NCI-H2196 treated with DMSO at 0.1 percent for 48 hours (cell line): Measurements from ENCODE around the gene POLR2B.
"Not testable (repeated sequence)": the region's sequence is repeated elsewhere in the genome, so short reads cannot be mapped to it uniquely, and the experiment has no call there.

Experiments used
- DNase-seq: peaks from one replicate; lab custom pipeline; 2025; ENCODE audit not compliant: unreplicated experiment; lab: John Stamatoyannopoulos, UW

Gene POLR2B

DNA sequence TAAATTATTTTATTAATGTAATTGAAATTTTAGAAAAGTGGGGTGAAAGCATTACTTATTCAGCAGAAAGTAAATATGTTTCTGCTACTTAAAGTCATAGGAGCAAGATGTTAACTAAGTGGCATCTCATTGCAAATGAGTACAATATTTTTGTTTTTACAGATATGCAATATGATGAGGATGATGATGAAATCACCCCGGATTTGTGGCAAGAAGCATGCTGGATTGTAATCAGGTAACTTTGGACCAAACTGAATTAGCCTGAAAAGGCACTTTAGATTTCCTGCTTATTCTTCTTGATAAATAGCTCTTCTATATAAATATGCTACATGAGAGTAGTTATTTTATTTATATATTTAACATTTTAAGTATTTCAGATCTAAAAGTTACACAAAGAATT is 7.5 kb downstream of the POLR2B start:
- DNase-seq = no peak

DNA sequence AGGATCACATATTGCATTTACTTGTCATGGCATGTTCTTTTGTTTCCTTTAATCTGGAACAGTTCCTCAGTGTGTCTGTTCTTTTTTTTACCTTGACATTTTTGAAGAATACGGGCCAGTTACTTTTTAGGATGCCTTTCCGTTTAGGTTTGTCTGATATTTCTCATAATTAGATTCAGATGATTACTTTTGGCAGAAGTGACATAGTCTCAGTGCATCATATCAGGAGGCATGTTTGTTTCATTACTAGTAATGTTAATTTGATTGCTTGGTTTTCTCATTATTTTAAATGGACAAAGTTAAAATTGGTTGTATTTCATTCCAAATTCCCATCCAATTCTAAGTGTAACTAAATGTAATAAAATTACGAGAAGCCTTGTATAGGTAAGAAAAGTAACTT is 8.3 kb downstream of the POLR2B start:
- no peak for DNase-seq

DNA sequence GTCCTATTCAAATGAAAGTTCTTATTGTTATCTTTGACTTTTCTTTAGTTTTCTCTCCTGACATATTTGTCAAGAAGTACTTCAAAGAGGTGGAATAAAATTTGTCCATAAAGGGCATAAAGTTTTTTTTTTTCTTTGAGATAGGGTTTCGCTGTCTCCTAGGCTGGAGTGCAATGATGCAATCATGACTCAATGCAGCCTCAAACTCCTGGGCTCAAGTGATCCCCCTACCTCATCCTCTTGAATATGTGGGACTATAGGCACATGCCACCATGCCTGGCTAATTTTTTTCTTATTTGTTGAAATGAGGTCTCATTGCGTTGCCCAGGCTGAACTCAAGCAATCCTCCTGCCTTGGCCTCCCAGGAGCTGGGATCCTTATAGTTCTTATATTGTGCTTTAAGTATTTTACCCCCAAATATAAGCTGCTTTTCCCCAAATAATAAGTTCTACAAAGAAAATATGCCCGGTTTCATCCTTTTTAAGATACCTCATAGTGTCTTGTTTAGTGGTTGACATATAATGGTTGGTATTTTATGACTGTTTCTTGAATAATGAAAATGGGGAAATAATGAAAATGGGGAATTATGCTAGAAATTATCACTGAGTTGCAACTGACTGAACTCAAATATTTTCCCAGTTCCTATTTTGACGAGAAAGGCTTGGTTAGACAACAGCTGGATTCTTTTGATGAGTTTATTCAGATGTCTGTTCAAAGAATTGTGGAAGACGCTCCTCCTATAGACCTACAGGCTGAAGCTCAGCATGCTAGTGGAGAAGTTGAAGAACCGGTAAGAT is 11.6 kb downstream of the POLR2B start:
- DNase-seq = no peak

DNA sequence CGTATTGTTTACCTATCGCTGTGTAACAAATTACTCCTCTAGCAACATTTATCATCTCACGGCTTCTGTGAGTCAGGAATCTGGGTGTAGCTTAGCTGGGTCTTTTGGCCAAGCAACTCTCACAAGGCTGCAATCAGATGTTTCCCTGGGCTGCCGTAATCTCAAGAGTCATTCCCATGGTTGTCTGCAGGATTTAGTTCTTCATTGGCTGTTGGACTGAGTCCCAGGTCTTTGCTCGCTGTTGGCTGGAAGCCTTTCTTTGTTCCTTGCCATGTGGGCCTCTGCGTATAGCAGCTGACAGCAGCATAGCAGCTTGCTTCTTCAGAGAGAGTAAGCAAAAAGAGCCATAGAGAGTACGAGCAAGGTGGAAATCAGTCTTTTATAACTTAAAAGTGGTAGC is 16.8 kb downstream of the POLR2B start:
- DNase-seq = peak; percentile 27

DNA sequence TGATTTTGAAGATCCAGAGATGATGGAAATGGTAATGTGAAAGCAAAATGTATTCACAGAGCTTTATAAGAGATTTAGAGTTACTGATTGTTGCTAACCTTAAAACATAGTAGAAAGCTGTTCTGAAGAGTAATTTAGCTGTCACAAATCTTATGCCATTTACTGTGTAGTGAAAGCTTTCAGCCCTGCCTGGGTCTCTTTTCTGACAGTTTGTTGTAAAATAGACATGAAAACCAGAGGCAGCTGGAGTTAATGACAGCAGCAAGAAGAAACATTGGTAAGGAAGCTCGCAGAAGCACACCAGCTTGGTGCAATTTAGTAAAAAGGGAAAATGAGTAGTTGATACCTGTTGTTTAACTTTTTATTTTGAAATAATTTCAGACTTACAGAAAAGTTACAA is 21.1 kb downstream of the POLR2B start:
- no peak for DNase-seq

DNA sequence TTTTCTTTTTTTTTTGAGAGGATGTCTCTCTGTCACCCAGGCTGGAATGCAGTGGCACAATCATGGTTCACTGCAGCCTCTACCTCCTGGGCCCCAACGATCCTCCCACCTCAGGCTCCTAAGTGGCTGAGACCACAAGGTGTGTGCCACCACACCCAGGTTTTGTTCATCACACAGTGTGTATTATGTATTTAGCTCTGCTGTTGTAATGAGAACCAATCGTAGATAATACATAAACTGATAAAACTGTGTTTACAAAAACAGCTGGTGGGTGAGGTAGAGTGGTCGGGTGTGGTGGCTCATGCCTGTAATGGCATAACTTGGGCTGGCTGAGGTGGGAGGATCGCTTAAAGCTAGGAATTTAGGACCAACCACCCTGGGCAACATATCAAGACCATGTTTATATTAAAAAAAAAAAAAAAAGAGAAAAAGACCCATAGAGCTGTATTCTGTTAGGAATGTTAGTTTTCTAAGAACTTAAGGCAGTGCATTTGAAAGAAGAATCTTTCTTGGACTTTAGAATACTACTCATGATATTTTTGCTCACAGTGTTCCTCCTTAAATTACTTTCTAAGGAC is 34.9 kb downstream of the POLR2B start:
- DNase-seq = no peak

DNA sequence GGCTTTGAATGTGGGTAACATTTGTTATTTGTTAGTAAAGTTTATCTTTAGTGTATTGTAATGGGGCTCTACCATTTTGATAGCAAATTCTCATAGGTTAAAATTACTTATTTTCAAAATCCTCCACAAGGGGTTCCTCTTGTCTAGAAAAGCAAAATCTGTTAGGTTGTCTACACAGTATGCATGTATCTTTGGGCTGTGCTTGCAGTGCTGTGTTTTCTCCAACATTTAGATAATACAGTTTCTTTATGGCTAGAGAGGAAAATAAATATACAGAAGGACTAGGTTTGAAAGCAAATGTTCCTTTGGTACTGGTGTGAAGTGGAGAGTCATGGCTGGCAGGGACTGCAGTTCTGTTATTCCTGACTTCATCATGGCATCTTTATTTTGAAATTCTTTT is 40.3 kb downstream of the POLR2B start:
- DNase-seq = no peak

DNA sequence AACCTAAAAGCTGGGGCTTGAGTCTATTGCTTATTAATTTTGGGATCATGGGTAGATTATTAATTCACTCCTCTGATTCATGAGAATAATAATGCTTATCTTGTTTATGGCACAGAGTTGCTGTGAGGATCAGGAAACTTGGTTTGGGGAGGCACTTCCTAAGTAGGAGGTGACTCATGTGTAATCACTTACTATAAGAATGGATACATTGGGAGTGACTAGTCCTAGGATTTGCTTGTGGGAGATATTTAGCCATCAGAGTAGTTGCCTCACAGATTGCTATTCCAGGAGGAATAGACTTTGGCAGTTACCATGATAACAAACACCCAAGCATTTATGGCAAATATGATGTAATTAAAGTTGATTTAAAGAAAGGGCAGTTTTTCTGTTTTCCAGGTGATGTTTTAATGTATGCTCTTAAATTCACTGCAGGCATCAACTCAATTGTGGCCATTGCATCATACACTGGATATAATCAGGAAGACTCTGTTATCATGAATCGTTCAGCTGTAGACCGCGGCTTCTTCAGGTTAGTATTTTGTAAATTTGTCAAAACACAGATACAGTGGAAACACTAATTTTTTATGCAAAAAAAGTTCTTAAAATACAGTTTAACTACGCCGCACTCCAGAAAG is 41.9 kb downstream of the POLR2B start:
- no peak for DNase-seq

DNA sequence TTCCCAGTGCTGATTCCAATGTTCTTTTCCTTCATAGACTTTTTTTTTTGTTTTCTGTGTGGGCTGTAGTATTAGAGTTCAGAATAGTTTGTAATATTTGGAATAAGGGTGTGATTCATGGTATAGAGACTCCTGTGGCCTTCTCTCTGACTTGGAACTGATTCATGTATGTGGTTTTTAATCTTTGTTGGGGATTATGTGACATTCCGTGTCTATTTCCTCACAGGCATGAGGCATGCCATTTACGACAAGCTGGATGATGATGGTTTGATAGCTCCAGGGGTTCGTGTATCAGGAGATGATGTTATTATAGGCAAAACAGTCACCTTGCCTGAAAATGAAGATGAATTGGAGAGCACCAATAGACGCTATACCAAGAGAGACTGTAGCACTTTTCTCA is 44.4 kb downstream of the POLR2B start:
- no peak for DNase-seq

DNA sequence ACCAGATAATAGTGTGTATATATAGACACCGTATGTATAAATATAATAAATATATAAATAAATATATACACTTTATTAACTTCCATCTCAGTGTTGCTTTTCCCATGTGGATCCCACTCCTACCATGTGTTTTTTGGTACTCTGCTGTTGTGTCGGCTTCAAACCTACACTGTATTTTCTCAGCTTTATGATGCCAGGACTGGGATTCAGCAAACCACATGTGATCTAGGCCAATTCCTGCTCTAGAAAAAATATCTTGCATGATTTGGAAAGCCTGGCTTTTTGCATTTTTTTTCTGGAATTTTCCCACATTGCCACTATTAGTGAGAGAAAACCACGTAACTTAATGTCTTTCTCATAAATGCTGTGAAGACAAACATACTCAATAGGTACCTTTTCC is 55.8 kb downstream of the POLR2B start:
- no peak for DNase-seq

DNA sequence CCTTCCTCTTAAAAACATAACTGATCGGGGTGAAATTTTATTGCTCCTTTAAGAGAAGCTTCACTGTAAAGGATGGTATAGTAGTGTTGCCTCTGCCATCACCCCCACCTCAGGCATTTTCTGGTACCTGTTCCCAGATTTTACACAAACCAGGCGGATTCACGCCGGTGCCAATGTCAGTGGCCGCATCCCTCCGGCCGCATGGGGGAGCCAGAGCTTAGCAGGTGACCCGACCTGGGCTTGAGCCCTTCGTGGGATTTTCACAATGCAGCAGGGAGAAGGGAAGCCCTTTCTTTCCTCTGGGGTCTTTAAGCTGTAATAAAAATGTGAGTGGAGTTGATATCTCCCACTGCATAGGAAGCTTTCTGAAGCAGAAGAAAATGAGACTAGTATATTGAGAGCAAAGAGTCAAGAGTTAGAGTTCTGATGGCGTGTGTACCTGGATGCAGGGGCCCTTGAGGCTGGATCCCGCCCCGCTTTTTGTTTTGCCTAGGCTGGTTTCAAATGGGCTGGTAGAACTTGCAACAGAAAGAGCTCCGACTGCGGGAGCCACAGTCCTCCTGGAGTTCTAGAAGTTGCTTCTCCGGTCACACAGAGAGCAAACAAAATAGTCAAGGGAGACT is 59.4 kb downstream of the POLR2B start:
- no peak for DNase-seq

DNA sequence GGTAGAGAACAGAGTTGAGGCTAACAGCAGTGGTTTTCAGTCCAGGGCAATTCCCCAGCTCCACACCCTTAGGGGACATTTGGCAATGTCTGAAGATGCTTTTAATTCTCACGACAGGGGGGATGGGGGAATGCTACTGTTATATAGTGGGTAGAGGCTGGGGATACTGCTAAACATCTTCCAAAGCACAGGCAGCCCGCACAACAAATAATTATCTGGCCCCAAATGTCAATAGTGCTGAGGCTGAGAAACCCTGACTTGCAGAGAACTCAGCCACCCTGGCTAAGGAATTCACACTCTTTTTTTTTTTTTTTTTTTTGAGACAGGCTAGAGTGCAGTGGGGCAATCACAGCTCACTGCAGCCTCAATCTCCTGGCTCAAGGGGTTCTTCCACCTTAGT is 60.6 kb downstream of the POLR2B start:
- DNase-seq = no peak

DNA sequence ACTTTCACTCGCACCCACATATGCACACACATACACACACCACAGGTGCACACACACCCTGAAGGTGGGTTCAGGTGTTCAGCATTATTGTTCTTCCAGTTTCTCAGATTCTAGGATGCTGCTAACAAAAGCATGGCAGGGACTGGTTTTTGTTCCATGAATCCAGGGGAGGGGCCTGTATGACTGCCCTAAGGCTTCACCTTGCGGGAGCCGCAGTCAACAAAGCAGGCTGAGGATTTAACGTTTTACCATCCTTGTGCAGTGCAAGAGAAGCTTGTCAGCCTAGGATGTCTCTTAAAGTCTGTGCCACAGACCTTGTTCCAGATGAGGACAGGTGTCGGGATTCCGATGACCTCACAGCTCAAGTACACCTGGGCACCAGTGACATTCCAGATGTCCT is 61.8 kb downstream of the POLR2B start:
- DNase-seq = no peak

DNA sequence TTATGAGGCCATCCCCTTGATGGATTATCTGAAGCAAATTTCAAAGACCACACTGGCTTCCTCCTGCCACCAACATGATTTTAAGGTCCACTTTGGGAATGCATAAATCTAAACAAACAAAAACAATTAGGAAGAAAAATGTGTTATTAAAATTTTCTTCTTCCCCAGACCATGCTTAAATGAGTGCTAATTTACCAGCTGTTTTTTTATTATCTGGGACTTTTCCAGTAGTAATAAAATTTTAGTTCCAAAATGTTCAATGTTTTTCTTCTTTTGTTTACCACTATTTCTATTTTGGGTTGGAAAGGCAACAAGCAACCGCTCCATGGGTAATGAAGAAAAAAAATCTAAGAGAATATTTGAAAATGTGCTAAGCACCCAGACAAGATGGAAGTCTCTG is 62.3 kb downstream of the POLR2B start:
- no peak for DNase-seq

DNA sequence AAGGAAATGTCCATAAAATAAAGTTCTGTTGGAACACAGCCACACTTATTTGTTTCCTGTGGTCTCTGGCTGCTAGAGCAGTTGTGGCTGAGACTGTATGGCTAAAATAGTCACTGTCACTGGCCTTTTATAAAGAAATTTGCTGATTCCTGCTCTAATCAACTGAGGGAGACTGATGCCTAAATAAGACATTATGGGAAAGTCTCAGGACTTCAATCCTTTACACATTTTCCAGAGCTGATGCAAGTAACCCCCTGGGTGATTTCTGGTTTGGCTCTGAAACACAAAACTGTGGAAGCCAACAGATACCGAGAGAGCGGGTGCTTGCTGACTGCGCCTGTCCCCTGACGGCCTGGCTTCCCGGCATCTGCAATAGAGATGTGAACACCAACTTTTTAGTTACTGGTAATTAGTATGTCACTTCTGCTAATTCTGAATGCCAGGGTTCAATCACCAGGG is 64.0 kb downstream of the POLR2B start:
- DNase-seq = no peak

DNA sequence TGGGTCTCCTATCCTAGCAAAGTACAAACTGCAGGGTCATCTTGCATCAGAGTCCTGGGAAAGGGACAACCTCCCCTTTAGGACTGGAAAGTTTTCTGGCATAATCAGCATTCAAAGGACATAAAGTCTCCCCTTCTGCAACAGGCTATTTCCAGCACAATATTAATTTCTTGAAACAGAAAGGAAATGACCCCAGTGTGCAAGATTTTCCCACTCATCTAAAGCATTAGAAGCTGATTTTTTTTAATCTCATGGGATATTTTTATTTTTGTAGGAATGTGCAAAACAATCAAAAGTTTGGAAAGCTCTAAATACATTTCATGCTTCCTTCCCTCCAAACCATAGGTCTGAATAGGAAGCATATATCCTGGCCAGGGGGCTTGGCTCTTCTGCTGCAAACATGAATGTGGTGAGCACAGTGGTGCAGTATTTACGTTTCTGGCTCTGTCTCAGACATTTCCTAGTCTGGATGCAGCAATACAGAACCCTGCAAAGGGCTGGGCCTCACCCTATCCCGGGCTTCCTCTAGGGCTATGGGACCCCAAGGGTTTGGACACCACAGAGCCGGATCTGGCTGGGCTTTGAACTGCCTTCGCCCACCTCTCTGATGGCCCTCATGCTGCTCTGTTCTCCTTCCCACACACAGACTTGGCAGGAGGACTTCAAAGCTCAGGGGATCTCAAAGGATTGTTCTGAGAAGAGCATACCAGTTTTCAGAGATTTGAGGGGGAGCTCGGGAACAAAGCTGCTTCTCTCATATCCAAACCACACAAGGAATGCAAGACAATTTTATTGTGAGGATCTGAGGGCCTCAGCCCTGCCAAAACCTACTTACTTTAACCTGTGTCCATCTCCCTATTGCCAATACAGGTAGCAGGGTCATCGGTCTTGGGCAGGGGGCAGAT is 64.9 kb downstream of the POLR2B start:
- no peak for DNase-seq

DNA sequence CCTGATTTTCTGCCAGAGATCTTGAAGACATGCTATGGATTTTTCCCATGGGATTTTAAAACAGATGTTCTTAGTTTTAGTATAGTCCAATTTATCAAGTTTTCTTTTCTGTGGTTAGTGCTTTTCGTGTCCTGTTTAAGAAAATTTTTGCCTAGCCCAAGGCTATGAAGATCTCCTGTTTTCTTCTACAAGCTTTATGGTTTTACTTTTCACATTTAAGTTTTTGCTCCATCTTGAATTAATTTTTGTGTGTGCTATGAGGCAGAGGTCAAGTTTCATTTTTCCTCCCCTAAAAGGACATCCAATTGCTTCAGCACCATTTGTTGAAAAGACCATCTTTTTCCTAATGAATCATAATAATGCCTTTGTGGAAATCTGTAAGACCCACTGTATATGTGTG is 65.6 kb downstream of the POLR2B start:
- DNase-seq = no peak

DNA sequence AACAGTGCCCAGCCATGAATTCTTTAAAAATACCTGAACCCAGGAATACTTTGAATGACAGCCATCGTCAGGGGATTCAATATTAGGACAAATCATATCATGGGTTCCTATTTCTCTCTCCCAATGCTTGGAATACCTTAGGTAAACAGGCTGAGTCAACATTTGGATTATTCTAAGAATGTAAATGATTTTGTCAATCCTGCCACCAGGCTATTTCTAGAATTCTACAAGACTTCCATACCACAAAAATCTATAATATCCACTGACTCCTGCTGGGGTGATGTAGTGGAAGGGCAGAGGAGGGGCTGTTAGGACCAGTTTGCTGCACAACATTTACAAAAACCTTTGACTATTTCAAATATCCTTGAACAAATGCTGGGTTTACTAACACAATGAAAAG is 66.3 kb downstream of the POLR2B start:
- no peak for DNase-seq

DNA sequence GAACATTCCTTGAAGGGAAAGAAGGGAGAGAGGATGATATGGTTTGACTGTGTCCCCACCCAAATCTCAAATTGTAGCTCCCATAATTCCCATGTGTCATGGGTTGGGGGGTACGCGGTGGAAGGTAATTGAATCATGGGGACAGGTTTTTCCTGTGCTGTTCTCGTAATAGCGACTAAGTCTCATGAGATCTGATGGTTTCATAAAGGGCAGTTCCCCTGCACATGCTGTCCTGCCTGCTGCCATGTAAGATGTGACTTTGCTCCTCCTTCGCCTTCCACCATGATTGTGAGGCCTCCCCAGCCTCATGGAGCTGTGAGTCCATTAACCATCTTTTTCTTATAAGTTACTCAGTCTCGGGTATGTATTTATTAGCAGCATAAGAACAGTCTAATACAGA is 68.3 kb downstream of the POLR2B start:
- not testable (repeated sequence) for DNase-seq

DNA sequence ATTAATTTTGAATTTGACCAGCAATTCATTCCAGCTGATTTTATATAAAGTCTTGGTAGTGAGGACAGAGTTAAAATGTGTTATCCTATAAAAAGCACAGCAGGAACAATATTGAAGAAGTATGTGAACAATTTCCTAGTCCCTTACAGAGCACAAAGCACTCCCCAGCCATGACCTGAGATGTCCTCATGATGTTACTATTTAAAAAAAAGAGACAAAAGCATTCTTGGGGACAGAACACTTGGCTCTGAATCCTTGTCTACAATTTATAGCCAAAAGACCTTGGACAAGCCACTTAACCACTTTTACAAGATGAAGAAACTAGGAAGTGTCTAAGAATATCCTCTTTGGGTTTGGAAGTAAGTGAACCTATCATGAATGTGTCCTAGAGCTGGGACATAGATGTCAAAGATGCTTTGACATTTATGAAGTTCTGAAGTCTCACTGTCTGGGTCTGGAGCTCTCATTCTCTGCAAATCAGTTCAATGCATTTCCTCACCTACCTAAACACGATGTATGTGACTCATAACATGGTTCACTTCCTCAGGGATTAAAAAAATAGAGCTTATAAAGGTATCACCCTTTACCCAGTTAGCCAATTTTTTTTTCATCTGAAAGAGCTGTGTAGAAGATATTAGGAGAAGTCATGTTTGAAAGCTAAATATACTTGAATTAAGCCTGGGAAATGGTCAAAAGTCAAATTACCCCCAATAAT is 70.1 kb downstream of the POLR2B start:
- no peak for DNase-seq
